GM20000 (cell line): ENCODE measurements around the gene GPR84.
A peak's percentile ranks its signal among the peaks of the same experiment; 100 is the strongest.

Source experiments
- DNase-seq: peaks from one replicate; pipeline ENCODE4 v3.0.0; 2012; ENCODE audit warnings: low spot score
- TF ChIP-seq, protein P1 (sequence below): IDR thresholded peaks from 2 replicates; pipeline ENCODE4 v1.5.1; 2012; ENCODE audit warnings: mild to moderate bottlenecking, control low read depth; ENCODE audit errors: extremely low read depth, missing control alignments

The GPR84 gene

GRCh38 chr12:54368709-54369596, 4.7 kb upstream of the GPR84 start:
- TF ChIP-seq, protein P1, sequence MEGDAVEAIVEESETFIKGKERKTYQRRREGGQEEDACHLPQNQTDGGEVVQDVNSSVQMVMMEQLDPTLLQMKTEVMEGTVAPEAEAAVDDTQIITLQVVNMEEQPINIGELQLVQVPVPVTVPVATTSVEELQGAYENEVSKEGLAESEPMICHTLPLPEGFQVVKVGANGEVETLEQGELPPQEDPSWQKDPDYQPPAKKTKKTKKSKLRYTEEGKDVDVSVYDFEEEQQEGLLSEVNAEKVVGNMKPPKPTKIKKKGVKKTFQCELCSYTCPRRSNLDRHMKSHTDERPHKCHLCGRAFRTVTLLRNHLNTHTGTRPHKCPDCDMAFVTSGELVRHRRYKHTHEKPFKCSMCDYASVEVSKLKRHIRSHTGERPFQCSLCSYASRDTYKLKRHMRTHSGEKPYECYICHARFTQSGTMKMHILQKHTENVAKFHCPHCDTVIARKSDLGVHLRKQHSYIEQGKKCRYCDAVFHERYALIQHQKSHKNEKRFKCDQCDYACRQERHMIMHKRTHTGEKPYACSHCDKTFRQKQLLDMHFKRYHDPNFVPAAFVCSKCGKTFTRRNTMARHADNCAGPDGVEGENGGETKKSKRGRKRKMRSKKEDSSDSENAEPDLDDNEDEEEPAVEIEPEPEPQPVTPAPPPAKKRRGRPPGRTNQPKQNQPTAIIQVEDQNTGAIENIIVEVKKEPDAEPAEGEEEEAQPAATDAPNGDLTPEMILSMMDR, result peak; percentile 97

DNA sequence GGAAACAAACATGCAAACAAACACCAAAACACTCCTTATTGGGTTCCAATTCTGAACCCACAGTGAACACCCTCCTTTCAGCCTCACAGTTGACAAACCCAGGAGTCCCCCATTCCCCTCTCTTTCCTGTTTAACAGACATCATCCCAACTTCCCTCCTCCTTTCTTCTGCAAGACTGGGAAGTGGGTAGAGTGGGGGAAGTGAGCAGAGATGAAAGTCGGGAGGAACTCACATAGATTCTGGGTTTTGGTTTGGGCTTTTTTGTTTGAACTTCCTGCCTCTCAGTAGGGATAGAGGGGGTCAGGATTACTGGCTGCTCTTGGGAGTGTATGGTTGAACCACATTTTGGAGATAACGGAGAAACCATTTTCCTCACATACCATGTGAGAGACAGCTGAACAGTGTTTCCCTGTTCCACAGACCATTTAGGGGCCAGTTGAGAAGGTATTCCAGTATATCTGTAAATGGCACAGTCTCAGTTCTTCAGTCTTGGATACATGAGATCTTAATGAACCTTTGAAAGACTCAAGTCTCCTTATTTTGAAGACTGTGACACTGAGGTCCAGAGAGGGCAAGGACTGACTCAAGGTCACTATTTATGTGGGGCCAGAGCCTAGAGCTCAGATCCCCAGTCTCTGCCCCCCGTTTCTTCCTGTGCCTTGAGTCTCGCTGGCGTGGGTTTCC, 3.9 kb upstream of the GPR84 start:
- TF ChIP-seq, protein P1, result no peak
- no peak for DNase-seq

More at GRCh38 chr12:54368709-54369596, 4.7 kb upstream of the GPR84 start:
- peak; percentile 83 for DNase-seq

GRCh38 chr12:54363618-54364017, 668 bp downstream of the GPR84 start:
- TF ChIP-seq, protein P1, result no peak
- no peak for DNase-seq

DNA sequence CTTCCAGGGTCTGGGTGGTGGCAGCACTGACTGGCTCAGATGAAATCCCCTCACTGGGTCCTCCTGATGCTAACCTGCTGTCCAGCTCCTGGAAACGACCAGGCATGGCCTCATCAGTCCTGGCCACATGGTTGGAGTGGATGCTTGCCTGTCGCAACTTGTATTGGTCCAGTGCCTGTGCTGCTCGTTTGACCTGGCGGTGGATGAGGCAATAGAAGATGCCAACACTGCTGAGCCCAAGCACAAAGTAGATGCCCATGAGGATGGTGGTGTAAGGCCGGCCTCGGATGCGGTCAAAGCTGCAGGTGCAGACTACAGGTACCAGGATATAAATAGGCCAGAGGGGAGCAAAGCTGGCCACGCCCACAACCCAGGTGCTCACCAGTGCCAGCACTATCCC, 1.2 kb downstream of the GPR84 start:
- DNase-seq, result no peak
- TF ChIP-seq, protein P1, result no peak

- TF ChIP-seq, protein P1, result peak; percentile 73
- peak; percentile 30 for DNase-seq
These were observed 3.4 kb downstream of the GPR84 start for GRCh38 chr12:54360717-54361456.

GRCh38 chr12:54359762-54360351, 4.4 kb downstream of the GPR84 start:
- TF ChIP-seq, protein P1, result no peak
- no peak for DNase-seq
